Measurements from ENCODE around the gene CLDN2.
"Not testable (repeated sequence)": the region's sequence is repeated elsewhere in the genome, so short reads cannot be mapped to it uniquely, and the experiment has no call there.

Gene CLDN2, protein sequence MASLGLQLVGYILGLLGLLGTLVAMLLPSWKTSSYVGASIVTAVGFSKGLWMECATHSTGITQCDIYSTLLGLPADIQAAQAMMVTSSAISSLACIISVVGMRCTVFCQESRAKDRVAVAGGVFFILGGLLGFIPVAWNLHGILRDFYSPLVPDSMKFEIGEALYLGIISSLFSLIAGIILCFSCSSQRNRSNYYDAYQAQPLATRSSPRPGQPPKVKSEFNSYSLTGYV

DNA sequence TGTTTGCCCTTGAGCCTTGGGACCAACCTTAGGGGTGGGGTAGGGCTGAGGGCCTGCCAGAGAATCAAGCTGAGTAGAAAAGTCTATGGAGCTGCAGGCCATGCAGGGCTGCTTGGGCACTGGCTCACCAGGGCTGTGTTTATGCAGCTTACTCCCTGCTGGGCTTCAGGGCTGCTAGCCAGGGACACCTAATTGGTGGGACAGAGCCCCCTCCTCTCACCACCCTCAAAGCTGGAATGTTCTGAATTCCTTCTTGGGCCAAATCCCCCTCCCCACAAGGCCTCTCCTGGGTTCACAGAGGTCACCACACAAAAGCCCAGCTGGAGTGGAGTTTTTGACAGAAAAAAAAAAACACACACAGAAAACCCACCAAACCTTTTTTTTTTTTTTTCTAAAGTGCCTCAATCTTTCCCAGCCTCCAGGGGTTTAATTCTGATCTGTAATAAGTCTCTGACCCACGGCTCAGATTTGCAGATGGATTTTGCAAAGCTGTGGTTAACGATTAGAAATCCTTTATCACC is at the start of gene CLDN2:
CLDN2 (plus strand) TSS at position 471 of the 521 bp plus-strand sequence. CDS start 7,827 bp downstream, outside the sequence.
- DNase-seq (ENCODE audit: low read depth in 2 of 2), result no peak

DNA sequence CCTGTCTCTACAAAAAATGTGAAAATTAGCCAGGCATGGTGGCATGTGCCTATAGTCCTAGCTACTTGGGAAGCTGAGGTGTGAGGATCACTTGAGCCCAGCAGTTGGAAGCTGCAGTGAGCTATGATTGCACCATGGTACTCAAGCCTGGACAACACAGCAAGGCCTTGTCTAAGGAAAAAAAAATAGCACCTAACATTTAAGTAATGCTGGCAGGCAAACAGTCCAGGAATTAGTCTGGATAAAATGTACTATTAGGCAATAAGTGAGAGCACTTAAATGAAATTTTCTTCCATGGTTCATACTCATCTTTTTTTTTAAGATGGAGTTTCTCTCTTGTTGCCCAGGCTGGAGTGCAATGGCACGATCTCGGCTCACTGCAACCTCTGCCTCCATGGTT is 47.4 kb upstream of the CLDN2 start:
- DNase-seq (ENCODE audit: low read depth in 2 of 2), result not testable (repeated sequence)

DNA sequence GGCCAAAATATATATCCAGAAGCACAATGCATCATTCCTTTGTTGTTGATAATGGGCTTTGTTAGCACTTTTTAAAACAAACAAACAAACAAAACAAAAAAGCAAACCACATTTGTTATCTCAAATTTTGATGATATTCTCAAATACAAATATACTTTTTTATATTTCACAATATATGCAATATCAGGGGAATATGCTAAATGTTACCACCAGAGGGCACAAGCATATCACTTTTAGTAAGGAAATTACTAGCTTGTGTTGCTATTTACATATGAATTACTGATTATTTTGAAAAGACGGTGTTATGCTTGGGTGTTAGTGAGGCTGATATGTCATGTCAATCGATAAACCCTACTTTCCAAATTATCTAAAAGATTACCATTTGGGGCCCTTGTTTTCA is 46.1 kb upstream of the CLDN2 start:
- no peak for DNase-seq (ENCODE audit: low read depth in 2 of 2)

DNA sequence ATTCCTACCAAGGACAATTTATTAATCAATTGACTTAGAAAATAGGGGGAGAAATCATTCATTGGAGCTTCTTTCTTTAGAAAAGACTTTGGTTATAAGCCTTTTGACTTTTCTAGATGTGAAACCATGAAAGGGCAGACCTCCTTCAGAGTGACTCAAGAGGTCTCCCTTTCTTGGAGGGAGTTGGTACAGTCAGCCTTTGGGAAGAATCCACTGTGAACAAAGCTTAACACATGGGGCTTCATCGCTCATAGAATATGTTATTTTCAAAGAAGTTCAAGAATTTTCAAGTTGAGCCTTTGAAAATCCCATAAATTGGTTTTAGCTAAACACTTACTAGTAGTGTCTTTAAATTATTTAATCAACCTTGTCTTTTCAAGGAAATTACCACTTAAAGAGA is 45.1 kb upstream of the CLDN2 start:
- no peak for DNase-seq (ENCODE audit: low read depth in 2 of 2)

DNA sequence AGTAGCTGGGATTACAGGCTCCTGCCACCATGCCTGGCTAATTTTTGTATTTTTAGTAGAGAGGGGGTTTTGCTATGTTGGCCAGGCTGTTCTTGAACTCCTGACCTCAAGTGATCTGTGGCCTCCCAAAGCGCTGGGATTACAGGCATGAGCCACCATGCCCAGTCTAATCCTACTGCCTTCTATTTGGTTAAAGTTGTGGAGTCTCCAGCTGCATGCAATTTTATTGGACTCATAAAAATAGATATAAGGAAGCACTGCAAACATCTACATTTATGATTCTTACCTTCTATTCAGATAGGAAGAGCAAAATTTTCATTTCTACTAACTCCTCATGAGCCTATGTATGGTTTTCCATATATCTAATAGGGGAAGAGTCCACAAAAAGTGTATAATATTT is 30.7 kb upstream of the CLDN2 start:
- DNase-seq (ENCODE audit: low read depth in 2 of 2), result no peak

DNA sequence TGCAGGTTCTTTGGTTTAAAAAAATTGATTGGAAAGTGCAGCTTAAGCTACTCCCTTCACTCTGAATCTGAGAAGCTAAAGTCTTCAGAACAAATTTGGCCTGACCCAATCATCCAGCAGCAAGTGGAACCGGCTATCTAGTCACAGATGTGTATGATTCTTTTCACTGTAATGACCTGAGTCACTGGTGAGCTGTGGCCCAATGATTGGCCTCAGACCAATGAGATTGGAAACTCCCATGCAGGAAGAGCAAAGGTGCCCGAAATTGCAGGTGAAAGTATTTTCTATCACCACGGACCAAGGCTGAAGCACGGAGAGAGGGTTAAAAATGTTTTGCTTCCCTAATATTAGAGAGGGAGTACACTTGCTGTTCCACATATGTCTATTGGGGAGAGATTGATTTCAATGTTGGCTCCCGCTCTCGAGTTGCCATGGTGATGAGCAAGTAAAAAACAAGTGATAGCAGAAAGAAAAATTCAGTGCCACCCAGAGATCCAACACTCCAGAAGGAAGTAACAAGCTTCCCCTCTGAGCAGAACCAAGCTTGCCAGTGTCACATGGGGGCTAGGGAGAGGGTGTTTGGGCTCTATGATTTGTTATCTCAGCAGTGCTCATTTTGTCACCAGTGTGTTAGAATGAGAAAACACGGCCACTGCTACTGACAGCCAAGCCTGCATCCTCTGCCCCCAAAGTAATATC is 28.3 kb upstream of the CLDN2 start:
- no peak for DNase-seq (ENCODE audit: low read depth in 2 of 2)

DNA sequence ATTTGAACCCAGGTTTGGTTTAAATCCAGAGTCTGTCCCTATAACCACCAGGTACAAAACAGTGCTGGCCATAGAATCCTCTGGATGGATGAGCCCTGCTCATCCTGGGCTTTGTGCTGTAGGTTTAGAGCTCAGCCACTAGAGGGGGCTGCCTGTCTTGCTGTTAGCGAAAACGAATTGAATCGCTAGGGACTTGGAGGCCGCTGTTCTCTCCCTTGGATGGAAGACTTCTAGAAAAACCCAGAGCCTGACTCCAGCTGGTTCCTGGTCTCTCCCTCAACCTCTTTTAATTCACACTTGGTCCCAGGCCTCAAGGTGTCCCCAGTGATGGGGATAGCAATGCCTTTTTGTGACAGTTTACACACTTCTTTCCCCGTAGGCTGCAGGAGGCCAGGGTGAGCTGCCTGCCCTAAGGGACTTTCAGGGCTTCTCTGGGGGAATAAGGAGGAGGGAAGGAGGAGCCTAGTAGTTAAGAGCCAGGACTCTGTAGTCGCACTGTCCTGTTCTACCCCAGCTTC is 25.8 kb upstream of the CLDN2 start:
- DNase-seq (ENCODE audit: low read depth in 2 of 2), result peak in 1 of 2 donors; percentile 17

DNA sequence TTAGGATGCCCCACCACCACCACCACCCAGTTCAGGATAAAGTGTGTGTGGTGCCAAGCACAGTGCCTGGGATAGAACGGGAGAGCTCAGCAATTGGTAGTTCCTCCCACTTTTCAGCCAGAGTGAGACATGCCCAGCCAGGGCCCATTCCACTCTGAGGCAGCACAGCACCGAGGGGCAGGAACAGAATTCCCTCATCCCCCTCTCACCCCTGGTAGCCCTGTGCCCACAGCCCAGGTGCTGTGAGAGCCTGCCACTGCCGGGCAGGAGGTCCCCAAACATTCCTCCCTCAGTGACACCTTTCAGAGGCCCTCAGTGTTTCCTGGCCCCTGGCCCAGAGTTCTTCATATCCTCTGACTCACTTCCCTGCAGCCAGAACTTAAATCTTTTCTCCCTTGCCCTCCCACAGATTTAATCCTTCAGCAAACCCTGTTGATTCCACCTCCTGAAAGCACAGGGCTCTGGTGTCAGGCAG is 25.2 kb upstream of the CLDN2 start:
- DNase-seq (ENCODE audit: low read depth in 2 of 2), result no peak

DNA sequence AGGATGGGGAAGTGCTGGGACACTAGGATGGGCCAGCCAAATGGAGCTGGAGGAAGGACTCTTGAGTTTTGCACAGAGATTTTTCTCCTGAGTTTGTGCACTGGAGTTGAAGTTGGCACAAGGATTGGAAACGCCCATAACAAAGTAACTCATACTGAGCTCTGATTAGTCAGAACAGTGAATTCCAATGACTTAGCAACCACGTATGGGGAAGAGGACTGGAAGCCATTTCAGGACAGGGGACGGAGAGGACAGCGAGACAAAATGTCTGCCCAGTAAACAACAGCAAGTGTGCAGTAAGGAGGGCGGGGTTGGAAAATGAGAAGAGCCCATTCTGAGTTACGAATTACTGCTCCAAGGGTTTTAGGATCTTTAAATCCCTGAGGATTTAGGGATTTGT is 22.9 kb upstream of the CLDN2 start:
- DNase-seq (ENCODE audit: low read depth in 2 of 2), result no peak

DNA sequence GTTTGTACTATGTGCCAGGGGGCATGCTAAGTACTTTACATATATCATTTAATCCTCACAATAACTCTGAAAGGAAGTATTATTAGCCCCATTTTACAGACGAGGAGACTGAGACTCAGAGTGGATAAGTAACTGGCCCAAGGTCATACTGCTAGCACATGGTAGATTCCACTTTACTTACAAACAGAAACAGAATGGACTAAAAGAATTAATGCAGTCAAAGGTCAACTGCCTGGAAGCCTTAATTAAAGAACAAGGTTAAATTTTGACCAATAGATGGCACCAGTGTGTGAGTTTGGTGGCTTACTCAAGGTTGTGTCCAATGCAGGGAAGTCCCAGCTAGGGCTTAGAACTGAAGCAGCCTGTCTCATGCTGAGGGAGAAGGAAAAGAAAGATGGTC is 21.7 kb upstream of the CLDN2 start:
- DNase-seq (ENCODE audit: low read depth in 2 of 2), result no peak

DNA sequence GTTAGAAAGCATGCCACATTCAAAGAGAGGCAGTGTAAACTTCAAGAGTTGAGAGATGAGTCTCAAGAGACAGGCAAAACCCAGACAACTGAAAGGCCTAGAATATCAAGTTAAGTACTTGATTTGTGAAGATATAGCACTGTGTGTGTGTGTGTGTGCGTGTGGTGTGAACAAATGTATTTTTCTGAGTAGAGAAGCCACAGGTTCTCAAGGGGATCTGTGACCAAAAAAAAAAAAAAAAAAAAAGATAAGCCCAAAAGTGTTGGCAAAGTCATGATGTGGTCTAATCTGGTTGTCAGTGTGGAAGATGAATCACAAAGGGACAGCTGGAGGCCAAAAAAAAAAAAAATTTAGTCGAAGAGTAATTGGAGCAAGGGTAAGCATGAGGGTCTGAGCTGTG is 20.9 kb upstream of the CLDN2 start:
- no peak for DNase-seq (ENCODE audit: low read depth in 2 of 2)

DNA sequence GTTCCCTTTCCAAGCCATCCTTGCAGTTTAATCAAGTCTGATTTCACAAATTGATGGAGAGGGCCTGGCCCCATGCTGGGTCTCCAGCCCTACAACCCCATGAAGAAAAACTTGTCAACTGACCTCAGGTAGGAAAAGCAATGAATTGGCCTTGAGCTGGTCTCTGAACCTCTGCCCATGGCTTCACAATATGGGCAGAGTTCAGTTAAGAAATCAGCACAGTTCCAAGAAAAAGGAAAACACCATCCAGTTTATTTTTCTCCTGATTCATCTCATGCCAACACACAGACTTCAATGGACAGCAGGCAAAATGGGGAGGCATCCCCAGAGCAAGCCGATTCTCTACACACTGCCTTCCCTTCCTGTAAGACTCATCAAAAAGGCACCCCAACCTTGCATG is 20.4 kb upstream of the CLDN2 start:
- no peak for DNase-seq (ENCODE audit: low read depth in 2 of 2)

DNA sequence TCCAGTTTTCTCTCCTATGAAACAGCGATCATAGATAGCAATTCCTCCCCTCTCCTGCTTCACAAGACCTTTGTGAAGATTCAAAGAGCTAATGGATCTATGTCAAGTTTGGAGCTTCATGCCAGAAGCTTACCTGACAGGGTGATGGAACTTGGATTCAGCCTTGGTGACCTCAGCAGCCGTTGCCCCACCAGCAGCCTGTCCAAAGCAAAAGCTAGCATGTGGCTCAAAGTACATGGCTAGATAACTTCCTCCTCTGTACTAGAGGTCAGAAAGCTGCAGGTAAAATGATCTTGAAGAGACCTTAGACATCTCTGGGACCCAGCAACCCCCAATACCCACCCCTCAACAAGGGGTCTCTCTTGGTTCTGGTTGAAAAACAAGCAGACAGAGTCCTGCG is 18.9 kb upstream of the CLDN2 start:
- no peak for DNase-seq (ENCODE audit: low read depth in 2 of 2)

DNA sequence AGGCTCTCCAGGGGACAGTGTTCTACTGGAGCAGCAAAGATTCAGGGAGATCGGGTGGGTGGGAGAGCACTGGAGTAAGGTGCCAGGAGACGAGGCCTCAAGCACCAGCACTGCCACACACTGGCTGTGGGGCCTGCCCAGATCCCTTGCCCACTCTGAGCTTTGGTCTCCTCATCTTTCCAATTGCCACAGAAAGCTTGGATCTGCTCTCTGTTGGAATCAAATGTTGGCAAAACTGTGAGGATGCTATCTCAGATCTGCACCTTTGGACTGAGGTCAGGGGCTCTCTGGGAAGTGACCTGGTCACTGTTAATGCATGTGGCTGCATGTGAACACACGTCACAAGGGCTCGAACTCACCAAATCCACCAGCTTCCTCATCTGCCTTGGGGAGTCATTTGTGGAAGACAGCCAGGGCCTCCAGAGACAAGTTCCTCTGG is 18.4 kb upstream of the CLDN2 start:
- no peak for DNase-seq (ENCODE audit: low read depth in 2 of 2)

DNA sequence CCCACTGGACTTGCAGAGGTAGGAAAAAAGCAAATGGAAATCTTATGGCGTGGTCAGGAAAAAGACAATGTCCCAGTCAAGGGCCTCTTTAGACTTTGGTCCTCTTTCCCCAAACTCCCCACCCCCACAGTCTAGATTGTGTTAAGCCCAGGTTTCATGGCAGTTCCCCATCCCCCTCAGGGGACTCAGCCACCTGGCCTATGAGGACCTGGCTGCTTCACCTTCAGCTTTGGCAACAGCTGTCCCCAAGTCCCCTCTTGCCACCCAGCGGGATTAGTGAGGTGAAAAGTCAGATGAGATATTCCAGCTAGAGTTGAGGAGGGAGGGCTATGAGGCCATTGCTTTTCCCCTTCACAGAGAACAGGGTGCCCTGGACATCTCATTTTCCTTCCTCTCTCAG is 17.5 kb upstream of the CLDN2 start:
- DNase-seq (ENCODE audit: low read depth in 2 of 2), result no peak

DNA sequence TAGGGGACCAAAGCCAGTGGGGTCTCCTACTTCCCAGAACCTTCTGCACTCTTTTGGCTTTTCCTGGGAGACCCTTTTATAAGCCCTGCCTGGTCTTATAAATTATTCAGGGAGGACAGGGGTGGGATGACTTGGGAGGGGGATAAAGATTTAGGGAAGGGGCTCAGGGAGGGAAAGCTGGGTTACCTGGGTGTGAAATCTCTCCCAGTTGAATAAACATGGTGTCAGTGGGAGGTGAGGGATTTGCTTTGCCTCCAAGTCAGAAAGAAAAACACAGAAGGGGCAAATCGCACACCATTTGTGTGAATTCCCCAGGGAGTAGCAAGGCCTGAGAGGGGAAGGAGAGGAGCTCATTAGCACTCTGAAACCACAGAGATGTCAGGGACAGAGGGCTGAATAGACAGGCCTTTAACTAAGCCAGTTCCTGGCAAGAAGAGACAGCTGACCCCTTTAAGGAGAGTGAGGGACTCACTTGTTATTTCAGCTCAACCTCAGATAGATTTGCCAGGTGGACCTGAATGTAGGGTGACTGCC is 16.8 kb upstream of the CLDN2 start, which contains the start of gene RIPPLY1:
RIPPLY1 (minus strand) TSS at position 51 of the 534 bp plus-strand sequence. CDS start 54 bp downstream, outside the sequence.
- DNase-seq (ENCODE audit: low read depth in 2 of 2), result no peak

DNA sequence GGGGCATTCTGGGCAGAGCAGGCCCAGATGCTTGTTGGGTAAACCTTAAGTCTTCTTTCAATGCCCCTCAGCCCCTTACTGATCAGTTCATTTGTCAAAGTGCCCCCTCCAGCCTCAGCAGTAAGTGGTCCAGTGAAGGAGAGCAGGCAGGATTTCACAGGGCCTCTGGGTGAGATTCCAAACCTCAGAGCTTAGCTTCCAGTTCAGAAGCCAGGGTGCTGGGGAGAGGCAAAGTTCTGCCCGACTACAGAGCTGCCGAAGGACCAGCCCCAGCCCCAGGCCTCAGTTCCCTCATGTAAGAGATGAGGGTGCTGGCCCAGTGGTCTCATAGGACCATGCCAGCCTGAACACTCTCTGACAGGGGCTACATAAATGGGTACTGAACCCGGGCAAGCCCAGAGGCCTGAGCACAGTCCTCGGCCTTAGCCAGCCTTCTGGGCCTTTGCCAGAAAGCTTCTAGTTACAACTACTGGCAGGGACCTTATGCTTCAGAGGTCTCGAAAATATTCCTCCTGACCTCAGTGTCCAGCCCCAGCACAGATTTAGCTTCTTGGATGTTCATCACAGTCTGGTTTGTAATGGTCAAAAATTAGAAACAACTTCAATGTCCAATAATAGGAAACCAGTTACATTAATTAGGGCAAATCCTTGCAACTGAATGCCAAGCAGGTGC is 16.2 kb upstream of the CLDN2 start:
- no peak for DNase-seq (ENCODE audit: low read depth in 2 of 2)

DNA sequence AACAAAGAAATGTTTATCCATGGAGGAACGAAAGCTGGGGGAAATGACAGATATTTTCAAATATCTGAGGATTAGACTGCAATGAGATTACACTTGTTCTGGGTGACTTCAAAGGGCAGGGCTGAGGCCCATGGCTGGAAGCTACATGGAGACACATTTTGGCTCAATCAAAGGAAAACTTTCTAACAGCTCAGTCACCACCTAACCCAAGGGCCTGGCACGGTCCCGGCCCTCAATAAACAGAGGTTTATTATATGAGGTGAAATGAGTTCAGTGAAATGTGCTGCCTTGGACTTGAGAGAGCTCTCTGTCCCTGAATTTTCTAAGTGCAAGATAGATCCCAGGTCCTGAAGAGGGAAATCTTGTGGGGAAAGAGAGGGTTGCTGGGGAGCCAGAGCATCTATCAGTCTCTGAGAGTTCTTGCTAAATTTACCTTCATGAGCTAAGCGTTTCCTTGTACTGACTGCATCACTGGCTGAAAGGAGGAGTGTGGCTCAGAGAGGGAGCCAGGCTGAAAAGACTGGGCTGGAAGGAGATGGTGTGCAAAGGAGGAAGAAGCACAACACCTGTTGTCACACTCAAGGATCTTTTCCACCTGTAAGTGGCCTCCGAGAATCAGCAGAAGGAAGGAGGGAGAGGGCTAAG is 15.0 kb upstream of the CLDN2 start:
- no peak for DNase-seq (ENCODE audit: low read depth in 2 of 2)

DNA sequence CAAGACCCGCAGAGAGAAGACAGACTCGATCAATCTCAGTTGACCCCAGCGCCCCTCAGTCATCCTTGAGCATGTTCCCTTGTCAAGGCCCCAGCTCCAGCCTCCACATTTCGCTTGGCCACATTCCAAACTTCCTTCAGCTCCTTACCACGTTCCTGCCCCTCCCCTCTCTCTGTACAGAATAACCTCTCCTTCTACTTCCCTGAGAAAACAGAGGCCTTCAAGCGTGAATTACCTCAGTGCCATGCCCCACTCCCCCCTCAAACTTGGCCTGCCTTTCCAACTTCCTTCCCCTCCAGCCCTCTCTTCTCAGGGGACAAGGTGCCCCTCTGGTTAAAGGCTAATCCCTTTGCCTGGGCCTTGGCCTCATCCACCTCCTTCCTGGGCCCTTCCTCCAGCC is 13.8 kb upstream of the CLDN2 start:
- DNase-seq (ENCODE audit: low read depth in 2 of 2), result no peak

DNA sequence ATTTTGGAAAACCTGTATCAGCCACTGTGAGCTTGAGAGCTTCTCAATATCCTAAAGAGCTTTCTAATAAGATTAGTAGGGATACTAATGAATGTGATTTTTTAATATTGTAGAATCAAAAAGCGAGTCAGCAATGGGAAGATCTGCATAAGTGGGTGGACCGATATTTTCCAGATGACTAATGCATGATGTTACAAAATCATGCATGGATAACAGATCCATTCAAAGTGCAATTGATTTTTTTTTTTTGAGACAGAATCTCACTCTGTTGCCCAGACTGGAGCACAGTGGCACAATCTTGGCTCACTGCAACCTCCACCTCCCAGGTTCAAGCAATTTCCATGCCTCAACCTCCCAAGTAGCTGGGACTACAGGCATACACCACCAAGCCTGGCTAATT is 7.3 kb upstream of the CLDN2 start:
- DNase-seq (ENCODE audit: low read depth in 2 of 2), result no peak

DNA sequence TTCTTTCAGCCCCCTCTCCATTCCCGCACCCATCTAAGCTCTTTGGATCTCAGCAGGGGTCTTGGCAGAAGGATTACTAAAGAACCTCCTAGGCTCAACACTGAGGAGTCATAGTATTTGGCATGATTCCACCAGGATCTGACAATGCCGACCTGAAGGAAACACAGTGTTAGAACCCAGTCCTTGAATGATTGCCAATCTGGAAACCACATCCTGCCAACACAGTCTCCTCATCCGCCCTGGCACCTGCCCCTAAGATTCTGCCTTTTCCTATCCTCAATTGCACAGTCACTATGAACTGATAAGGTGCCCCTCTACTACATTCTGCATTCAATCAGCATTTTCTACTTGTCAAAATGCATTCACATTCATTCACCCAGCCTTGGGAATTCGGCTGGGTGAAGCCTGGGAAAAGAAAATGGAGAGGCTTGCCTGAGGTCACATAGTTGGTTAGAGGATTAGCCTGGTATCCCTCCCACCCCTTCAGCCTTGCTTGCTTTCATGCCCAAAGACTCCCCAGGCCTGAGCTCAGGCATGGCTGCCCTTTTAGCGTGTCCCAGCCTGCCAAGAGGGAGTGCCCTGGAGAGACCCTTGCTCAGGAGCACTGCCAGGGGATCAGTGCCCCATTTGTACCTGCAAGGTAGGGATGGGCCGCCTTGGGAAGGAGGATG is 2.2 kb upstream of the CLDN2 start:
- no peak for DNase-seq (ENCODE audit: low read depth in 2 of 2)
